Endometrial microvascular endothelial cells (primary cell): ENCODE measurements around the gene CAMKK1. TPM values are rescaled to one million over a fixed set of nuclear protein-coding genes. Genes with fewer than 3 reads are reported as not detected.

Experiments used
- in situ Hi-C: cut with HindIII; loops from 2 replicates; pipeline ENCODE4 v1.10.0; 2017; ENCODE audit warnings: low sequenced_read_pairs, low pct_unique_long_range_greater_than_20kb; ENCODE audit errors: inconsistent ontology term
- total RNA-seq: library from RNA; depleted of rRNA; stranded (reverse); fragments of >200 nt; gene quantifications from one replicate; pipeline ENCODE4 v1.2.3, GENCODE V29; 2015; ENCODE audit errors: inconsistent ontology term

Gene CAMKK1
- total RNA-seq, result 2.9 TPM

- in situ Hi-C loops, result no loop called here
Measured at GRCh38 chr17:3893003-3893719, at the start of gene CAMKK1. TSS of gene CAMKK1 (minus strand) at chr17:3893053. CDS start at chr17:3885687, 7,366 bp downstream.

DNA sequence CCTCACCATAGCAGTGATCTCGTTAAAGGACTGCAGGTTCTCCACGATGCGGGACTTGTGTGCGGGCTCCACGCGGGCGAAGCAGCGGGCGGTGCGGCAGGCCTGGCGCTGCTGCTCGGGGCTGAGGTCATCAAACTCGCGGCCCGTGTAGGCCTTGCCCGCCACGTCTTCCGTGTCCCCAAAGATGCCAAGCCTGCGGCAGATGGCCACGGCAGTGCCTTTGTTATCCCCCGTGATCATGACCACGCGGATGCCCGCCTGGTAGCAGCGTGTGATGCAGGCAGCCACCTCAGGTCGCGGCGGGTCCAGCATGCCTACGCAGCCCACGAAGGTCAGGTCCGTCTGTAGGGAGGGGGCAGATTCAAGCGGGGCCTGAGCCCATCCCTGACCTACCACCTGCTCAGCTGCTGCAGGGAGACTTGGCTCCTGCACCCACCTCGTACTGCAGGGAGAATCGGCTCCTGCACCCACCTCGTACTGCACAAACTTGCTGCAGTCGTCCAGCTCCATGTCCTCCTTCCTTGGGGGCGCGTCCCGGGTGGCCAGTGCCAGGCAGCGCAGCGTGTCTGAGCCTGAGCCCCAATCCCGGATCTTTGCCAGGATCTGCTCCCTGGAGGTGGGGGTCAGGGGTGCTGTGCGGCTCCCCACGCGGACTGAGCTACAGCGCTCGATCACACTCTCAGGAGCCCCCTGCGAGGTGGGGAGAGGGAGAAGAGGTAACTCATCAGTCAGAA is 48.3 kb upstream of the CAMKK1 start:
- in situ Hi-C loops, result no loop called here

- in situ Hi-C loops, result no loop called here
Measured at GRCh38 chr17:3937359-3937758, 44.5 kb upstream of the CAMKK1 start.

DNA sequence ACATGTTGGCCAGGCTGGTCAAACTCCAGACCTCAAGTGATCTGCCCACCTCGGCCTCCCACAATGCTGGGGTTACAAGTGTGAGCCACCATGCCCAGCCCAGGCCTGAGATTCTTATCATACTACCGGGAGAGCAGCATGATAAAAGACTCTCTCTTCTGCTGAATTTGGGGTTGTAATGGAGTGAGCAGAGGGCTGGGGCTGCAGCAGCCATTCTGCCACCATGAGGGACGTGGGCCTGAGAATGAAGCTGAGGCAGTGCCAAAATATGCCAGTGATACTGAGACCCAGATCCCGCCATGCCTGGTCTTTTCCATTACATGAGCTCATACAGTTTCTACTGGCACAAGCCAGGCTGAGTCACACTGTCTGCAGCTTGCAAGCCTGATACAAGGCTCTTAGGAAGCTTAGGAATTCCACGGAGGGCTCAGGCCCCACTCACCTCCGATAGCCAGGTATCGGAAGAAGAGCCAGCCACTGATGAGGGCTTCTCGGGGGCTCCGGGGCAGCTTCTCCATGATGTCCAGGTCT is 43.0 kb upstream of the CAMKK1 start:
- in situ Hi-C loops, result no loop called here

GRCh38 chr17:3935140-3935542 is 42.3 kb upstream of the CAMKK1 start:
- in situ Hi-C loops, result no loop called here

GRCh38 chr17:3929764-3930163 is 36.9 kb upstream of the CAMKK1 start:
- in situ Hi-C loops, result no loop called here

GRCh38 chr17:3929181-3929580 is 36.3 kb upstream of the CAMKK1 start:
- in situ Hi-C loops, result no loop called here

DNA sequence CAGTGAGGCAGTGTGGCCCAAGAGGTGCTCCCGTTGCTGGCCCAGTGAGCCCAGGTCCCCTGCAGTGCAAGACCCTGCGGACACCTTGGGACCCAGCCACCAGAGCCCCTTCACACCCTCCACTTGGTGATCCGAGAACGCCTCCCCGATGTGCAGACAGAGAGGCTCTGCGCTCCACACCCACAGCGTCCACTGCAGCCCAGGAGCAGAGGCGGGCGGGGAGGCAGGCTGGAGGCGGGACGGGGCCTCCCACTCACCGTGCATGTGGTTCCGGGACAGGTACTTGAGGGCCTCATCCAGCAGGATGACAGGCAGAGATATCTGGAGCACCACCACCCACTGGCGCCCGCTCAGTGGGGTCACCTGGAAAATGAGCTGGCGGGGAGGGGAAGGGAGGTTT is 35.6 kb upstream of the CAMKK1 start:
- in situ Hi-C loops, result no loop called here

DNA sequence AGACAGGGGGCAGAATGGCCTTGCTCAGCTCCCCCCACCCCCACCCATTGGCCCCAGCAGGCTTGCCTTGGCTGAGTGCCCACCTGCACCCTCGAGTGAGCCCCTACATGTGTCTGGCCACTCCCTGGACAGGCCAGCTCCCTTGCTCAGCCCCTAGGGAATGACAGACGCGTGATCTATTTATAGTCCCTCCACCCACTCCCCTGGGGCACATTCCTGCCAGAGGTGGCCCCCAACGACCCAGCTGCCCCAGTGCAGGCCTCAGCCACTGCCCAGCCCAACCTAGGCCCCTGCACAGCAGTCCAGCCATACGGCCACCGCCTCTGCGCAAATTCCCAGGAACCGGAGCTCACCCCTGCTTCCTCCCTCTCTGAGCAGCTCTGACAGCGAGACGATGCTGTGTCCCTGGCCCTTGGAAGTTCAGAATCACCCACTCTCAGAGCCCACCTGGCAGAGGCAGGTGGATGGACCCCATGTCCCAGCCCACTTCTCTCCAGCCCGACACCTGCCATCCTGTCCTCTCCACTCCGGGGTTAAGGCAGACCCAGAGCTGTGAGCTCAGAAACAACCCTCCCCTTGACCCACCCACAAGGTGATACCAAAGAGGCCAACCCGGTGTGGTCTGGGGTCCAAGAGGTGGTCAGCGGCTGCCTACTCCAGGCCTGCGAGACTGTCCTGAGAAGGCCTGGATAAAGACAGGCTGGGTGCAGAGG is 34.9 kb upstream of the CAMKK1 start:
- in situ Hi-C loops, result no loop called here

DNA sequence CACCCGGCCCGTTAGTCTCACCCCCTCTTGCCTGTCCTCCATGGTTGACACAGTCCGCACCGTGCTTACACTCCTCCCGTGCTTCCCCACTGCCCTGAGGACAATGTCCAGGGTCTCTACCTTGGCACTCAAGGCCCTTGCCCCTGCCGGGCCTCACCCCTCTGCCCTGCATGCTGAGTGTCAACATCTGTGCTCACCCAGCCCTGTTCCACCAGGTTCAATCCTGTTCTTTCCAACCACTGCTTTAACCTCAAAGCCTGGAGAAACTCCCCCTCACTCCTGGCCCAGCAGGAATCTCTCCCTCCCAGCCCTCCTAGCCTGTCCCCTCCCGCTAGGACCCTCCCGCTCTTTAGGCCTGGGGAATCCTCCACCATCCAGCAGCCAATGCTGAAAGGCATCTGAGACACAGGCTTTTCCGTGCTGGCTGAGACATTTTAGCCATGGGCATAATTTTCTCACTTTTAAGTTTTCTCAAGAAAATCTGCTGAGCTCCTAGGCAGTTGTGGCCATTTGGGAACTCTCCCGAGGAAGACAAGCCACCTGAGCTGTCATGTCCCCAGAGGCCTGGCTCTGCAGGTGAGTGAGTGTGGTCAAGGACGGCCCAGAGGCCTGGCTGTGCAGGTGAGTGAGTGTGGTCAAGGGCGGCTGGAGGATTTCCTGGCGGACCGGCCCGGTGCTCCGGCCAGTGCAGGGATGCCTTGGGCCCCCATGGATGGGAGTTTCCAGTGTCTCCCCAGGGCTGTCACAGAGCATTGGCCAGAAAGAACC is 34.2 kb upstream of the CAMKK1 start:
- in situ Hi-C loops, result no loop called here

DNA sequence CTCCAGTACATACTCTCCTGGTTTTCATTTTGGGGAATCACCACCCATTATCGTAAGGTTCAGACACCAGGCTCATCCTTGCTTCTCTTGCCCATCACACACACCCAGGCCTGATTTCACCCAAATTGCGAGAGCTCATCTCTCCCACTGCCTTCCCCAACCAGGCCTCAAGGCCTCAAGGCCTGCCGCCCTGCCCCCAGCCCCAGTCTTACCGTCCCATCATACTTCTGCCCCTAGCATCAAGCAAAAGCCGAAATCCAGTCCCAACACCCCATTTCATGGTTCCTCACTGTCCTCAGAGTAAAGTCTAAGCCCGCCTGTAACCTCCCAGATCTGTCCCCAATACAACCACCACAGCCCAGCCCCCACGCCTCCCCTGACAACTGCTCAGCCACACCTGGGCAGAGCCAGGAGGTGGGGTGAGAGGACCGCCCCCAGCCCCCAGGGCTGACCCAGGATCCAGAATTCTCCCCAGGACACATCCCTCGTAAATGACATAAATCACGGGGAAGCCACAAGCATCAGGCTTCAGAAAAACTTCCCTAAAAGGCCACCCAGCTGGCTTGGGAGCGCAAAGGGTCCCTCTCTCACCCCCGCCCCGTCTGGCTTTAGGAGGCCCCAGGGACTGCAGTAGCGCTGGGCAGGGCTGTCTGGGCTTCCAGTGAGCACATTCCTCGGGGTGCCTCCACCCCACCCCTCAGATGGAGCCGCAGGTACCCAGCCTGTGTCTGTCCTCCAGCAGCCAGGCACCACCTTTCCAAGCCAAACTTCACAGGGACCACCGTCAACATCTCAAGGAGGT is 33.0 kb upstream of the CAMKK1 start:
- in situ Hi-C loops, result no loop called here

GRCh38 chr17:3924512-3925350 is 31.9 kb upstream of the CAMKK1 start:
- in situ Hi-C loops, result no loop called here

GRCh38 chr17:3923466-3924190 is 30.8 kb upstream of the CAMKK1 start:
- in situ Hi-C loops, result no loop called here

GRCh38 chr17:3922765-3923164 is 29.9 kb upstream of the CAMKK1 start:
- in situ Hi-C loops, result no loop called here

DNA sequence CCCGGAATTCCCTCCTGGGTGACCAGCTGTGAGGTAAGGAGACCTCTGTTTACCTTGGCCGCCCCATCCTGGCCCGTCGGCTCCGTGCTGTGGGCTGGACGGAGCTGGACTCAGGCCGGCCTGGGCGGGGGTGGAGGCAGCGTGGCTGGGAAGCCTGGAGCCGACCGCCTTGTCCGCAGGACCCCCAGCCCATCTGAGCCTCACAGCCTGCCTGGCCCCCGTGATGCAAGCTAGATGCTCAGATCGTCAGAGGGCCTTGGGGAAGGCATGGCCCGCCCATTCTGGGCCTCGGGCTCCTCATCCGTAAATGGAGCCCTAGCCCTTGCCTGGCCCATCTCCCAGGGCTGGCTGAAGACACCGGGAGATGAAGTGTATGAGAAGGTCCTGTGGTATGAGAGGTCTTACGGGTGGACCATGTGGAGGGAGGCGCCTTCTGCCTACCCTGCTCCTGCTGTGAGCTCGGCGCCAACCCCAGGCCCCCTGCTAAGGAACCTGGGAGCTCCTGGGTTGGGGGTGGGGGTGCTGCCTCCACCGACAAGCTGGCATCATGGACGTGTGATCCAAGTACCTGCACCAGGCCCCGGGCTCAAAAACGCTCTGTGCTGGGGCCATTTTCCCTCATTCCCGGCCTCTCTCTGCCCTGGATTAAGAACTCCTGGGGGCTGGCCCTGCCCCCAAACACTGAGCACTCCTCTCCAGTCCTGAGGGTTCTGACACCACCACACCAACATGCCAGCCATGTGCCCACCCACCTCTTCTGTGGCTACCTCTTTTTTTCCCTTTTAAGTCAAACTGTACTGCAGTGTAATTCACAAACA is 28.9 kb upstream of the CAMKK1 start:
- in situ Hi-C loops, result no loop called here

DNA sequence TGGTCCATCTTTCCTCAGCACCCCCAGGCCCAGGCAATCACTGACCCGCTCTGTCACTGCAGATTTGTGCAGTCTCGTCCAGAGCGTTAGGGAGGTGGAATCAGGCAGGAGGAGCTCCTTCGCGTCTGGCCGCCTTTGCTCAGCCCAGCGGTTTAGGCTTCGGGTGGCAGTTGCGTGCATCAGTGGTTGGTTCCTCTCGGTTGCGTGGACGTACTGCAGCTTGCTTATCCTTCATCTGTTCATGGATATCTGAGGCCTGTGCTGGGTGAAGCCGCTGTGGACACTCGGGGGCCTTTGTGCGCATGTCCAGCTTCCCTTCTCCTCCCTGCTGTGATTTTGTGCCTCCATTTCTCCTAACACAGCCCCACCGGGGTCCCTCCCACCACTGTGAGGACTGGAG is 28.2 kb upstream of the CAMKK1 start:
- in situ Hi-C loops, result no loop called here
